ENCODE results near the gene AS3MT.

- TF ChIP-seq, protein P1, sequence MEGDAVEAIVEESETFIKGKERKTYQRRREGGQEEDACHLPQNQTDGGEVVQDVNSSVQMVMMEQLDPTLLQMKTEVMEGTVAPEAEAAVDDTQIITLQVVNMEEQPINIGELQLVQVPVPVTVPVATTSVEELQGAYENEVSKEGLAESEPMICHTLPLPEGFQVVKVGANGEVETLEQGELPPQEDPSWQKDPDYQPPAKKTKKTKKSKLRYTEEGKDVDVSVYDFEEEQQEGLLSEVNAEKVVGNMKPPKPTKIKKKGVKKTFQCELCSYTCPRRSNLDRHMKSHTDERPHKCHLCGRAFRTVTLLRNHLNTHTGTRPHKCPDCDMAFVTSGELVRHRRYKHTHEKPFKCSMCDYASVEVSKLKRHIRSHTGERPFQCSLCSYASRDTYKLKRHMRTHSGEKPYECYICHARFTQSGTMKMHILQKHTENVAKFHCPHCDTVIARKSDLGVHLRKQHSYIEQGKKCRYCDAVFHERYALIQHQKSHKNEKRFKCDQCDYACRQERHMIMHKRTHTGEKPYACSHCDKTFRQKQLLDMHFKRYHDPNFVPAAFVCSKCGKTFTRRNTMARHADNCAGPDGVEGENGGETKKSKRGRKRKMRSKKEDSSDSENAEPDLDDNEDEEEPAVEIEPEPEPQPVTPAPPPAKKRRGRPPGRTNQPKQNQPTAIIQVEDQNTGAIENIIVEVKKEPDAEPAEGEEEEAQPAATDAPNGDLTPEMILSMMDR (IDR thresholded peaks at IDR 0.05) = peak; percentile 90
- TF ChIP-seq EZH2phosphoT487 (IDR thresholded peaks at IDR 0.05) (no peak), EZH2 (IDR thresholded peaks at IDR 0.05) (no peak)
Observed at GRCh38 chr10:102835007-102835482, 34.2 kb upstream of the AS3MT start.

All from neural progenitor cell (in vitro differentiated cells).